GM19438 (cell line): Measurements from ENCODE around the gene SIK3.
A peak's percentile ranks its signal among the peaks of the same experiment; 100 is the strongest.

ENCODE experiments used
- ATAC-seq: cut with Tn5 transposase; IDR thresholded peaks from one replicate; pipeline ENCODE4 v1.9.1; 2021; ENCODE audit warnings: low read depth; ENCODE audit not compliant: unreplicated experiment

SIK3 gene

GRCh38 chr11:117016747-117017146 is 81.5 kb downstream of the SIK3 start:
- ATAC-seq = no peak

DNA sequence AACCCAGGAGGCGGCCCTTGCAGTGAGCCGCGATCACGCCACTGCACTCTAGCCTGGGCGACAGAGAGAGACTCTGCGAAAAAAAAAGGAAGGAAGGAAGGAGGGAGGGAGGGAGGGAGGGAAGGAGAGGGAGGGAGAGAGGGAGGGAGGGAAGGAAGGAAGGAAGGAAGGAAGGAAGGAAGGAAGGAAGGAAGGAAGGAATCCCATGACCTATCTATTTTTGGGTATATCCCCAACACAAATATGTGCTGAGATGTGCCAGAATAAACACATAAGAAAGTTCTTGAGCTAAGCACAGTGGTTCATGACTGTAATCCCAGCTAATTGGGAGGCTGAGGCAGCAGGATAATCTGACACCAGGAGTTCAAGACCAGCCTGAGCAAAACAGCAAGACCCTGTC is 82.0 kb downstream of the SIK3 start:
- ATAC-seq = no peak

- no peak for ATAC-seq
These were observed 86.7 kb downstream of the SIK3 start for GRCh38 chr11:117011541-117011898.

- ATAC-seq = no peak
These were observed 87.3 kb downstream of the SIK3 start for GRCh38 chr11:117010808-117011540.

DNA sequence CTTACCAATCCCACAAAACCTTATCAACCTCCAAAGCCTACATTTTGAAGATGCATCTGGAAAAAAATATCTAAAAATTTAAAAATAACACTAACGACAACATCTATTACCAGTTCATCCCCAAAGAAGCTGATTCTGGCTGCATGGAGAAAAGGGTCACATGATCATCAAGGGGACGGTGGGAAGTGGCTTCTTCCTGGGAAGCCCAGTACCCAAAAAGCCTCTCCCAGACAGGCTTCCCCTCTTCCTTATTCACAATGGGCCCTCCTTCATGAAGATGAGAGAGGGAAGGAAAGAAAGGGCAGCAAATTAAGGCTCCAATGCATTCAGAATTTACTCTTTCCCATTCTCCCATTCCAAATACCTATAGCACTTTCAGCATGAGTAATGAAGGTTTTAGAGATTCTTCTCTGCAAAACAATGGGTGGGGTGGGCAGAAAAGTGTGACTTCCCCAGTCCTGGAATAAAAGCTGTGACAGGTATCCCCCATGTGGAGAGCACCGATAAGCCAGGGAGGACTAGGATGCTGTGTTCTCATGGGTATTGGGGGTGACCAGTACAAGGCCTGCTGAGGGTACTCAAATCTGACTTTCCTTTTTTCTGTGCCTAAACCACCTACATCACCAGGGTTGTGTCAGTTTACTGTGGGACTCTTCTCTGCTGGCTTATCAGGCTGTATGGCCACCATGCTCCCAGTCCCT is 88.2 kb downstream of the SIK3 start:
- ATAC-seq = no peak

DNA sequence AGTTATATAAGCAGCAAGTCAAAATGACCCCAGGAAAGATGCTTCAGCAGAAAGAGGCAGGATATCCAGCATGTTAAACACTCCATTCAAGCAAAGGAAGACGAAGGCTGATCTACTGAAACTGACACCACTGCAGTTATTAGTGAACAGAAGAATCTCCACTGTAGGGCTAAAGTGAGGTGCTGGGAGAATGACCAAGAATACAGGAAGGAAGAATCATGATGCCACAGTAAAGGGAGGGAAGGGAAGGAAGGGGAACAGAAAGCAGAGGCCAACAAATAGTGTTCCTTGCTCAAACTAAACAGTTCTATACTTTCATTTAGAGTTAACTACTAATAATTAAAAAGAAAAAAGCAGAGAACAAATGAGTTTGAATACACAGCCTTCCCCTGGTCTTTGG is 92.5 kb downstream of the SIK3 start:
- ATAC-seq = no peak

DNA sequence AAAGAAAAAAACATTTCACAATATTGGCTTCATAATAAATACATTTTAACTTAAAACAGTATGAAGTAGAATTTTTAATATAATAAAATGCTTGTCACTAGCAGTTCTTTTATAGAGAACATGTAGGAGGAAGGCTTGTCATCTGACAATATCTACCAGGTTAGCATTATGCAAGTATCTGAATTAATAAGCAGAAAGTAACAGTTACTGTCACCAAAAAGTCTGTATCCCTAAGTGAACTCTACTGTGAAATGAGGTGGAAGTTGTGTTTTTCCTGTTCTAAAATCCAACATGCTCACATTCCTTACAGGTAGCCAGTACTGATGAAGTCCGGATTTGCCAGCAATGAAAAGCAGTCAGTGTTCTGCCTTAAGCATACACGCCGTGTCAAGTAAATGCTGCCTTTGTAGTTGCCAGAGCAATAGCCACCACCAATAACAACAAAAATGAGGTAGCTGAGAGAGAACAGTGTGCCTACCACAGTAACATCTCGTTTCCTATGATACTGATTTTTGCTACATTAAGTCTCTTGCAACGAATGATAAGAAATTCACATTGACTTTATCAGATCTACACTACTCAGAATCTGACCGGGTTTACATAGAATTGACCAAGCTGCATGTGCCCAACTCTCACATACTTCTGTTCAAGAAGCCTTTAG is 95.5 kb downstream of the SIK3 start:
- ATAC-seq = no peak

DNA sequence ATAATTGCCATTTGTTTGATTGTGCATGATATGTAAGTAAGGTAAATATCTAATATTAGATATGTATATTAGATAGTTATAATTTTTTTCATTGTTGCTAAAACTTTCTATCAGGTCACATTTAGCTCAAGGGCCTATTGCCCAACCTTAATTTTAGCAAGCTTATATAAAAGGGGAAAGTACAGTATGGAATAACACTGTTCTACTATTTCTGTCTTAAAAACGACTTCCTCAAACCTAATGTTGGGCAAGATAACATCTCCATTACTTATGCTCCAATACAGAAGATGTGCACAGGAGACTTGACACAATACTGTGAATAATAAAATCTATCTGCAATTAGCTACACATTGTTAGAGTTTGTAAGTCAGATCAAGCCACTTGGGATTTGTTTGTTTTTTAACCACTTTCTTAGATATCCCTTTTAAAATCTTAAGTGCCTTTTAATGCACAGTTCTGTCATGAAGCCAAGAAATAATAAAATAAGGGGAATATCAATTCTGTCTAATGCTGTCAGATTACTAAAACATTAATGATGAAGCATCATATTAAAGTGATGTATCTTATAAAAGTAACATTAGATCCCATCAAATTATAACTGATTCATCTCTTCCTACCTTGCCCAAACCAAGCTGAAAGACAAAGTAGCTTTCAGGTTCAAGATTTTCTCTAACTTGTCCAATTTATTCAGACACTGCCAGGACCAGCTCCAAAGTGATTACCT is 98.1 kb downstream of the SIK3 start:
- ATAC-seq = no peak

- no peak for ATAC-seq
These were observed 101.2 kb downstream of the SIK3 start for GRCh38 chr11:116997071-116997470.

- ATAC-seq = no peak
These were observed 104.0 kb downstream of the SIK3 start for GRCh38 chr11:116994195-116994594.

DNA sequence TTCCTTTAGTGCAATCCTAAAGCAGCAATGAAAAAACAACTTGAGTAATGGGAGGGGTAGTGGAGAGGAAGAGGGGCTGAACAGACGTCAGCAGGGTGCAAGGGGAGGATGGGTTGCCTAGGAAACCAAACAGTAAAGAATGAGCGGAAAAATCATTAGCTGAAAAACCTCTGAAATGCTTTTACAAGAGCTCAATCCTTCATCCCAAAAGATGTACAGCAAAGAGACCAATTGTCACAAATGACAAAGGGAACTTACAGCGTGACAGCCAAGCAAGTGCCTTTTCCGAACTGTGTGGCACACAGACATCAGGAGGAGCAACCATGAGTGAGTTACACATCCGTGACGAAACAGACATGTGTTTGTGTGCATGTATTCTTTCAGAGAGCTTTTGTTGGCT is 104.6 kb downstream of the SIK3 start:
- ATAC-seq = no peak

GRCh38 chr11:116991491-116991890 is 106.7 kb downstream of the SIK3 start:
- ATAC-seq = no peak

- ATAC-seq = no peak
These were observed 107.4 kb downstream of the SIK3 start for GRCh38 chr11:116990811-116991210.

DNA sequence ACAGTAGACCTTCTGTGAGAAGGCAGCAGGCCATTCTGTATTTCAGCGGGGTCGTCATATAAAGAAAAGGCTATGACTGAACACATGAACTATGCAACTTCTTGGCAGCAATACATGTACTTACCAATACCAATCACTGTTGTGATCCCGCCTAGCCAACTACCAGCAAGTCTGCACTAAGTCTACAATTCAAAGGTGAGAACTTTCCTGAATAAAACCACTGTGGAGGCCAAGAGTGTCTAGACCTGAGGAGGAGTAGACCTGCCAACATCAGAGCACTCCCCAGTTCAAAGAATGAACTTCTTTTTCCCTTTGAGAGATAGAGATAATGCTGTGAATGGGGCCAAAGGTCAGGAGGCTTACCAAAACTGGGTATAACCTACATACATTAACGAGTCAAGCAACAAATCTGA is 108.2 kb downstream of the SIK3 start:
- no peak for ATAC-seq

GRCh38 chr11:116989184-116989583 is 109.0 kb downstream of the SIK3 start:
- ATAC-seq = no peak

DNA sequence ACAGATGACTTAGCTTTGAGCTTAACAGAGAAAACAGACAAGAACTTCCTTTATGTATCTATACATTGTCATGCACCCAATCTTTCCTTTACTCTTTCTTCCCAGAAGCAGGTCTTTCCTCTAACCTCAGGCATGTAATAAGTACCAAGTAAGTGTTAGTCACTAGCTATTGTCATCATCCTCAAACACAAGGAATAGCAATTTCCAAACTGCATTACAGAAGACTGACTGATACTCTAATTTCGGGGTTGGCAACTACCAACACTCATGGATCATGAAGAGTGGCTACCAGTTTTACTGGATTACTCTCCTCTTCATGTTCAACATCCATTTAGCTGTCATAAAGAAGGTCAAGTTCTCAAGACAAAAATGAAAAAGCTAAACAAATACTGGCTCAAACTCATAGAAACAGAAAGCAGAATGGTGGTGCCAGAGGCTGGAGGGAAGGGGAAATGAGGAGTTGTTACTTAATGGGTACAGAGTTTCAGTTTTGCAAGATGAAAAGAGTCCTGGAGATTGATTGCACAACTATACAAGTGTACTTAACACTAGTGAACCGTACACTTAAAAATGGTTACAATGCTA is 111.6 kb downstream of the SIK3 start:
- ATAC-seq = no peak

DNA sequence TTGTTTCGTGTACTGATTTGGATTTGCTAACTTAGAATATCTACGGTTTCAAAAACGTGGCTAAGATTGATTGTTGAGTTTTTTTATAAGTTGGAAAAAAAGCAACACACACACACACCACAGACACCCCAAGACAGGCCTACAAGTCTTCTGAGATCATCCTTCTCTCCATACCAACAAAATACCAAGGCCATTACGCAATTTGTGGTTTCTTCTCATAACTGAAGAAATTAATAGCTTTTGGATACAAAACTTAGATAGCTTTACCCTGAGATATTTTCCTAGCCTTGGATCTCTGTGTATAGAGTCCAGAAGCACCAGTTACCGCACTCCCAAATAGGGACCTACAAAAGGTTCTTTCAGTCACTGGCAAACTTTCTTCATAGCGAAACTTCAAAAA is 113.6 kb downstream of the SIK3 start:
- ATAC-seq = no peak

GRCh38 chr11:116984186-116984585 is 114.0 kb downstream of the SIK3 start:
- no peak for ATAC-seq

DNA sequence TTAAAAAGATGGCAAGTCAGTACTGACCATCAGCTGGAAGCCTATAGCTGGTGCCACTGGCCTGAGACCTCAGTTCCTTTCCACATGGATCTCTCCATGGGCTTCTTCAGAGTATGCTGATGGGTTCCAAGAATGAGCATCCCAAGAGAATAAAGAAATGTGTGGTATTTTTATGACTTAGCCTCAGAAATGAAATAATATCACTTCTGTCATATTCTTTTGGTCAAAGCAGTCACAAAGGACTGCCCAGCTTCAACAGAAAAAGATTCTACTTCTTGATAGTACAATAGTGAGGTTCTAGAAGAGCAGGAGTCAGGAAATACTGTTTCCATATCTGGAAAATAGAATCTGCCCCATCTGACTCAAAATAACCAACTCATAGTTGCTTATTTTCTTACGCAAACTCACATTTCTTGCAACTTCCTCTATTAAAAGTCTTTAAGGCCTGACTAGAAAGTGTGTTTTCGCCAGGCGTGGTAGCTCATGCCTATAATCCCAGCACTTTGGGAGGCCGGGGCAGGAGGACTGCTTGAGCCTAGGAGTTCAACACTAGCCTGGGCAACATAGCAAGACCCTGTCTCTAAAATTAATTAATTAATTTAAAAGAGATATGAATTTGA is 116.9 kb downstream of the SIK3 start:
- no peak for ATAC-seq

DNA sequence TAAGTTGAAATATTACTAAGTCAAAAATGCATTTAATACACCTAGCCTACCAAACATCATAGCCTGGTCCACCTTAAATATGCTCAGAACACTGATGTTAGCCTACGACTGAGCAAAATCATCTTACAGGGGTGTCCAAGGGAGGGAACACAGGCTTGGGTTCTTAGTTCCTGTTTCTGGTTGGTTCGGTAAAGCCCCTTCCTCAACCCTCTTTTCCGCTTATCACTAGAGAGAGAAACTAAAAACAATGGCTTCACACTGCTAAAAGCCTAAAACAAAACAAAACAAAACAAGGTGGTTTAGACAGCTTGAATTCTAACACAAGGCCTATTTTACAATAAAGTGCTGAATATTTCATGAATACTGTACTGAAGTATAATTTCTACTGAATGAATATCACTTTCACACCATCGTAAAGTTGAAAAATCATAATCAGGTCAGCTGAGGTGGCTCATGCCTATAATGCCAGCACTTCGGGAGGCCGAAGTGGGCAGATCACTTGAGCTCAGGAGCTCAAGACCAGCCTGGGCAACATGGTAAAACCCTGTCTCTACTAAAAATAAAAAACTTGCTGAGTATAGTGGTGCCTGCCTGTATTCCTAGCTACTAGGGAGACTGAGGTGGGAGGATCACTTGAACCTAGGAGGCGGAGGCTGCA is 118.0 kb downstream of the SIK3 start:
- ATAC-seq = peak; percentile 92
